HUES6 (cell line): ENCODE data around the gene MAST1.
"Not testable (repeated sequence)": the region's sequence is repeated elsewhere in the genome, so short reads cannot be mapped to it uniquely, and the experiment has no call there.

Experiments
- H3K27ac ChIP-seq: 2 replicates; pipeline ENCODE4 v1.7.0; 2013; ENCODE audit warnings: low read depth, mild to moderate bottlenecking, low read length, inconsistent platforms
- H3K27me3 ChIP-seq: 2 replicates; pipeline ENCODE4 v1.6.1; 2013; ENCODE audit warnings: low read length; ENCODE audit not compliant: control insufficient read depth, insufficient read depth
- H3K36me3 ChIP-seq: 2 replicates; pipeline ENCODE4 v1.6.1; 2013; ENCODE audit warnings: low read length; ENCODE audit not compliant: control insufficient read depth, insufficient read depth
- H3K4me1 ChIP-seq: 2 replicates; pipeline ENCODE4 v1.6.1; 2013; ENCODE audit warnings: low read length; ENCODE audit not compliant: control insufficient read depth, insufficient read depth
- H3K4me3 ChIP-seq: 2 replicates; pipeline ENCODE4 v1.5.1; 2013; ENCODE audit warnings: low read depth, low read length
- H3K9ac ChIP-seq: one replicate; pipeline ENCODE4 v1.6.1; 2013; ENCODE audit warnings: mild to moderate bottlenecking, low read length
- H3K9me3 ChIP-seq: 2 replicates; pipeline ENCODE4 v1.6.1; 2013; ENCODE audit warnings: low read depth, low read length; ENCODE audit not compliant: control insufficient read depth, insufficient read depth

The MAST1 gene

DNA sequence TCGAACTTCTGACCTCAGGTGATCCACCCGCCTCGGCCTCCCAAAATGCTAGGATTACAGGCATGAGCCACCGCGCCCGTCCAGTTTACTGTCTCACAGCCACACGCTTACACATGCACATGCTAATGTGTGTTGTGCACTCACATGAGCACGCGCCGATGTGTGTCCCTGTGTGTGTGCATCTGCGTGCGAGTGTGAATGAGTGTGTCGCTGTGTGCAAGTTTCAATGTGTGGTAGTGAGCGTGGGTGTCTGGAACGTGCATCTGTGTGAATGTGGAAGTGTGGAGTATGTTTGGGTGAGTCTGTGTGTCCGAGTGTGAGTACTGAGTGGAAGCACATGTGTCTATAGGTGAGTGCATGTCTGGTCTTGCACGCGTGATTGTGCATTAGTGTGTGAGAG lies 4.2 kb downstream of the MAST1 start:
- Histone ChIP-seq H3K27ac (no peak overlapping the region), H3K36me3 (no peaks in the 10 kb centered on the region; the same call in 1 of the 2 replicates), H3K27me3 (peaks cover 26% of the 10 kb centered on the region), H3K9me3 (no peaks in the 10 kb centered on the region), H3K9ac (no peak overlapping the region), H3K4me1 (peaks cover 19% of the 10 kb centered on the region), H3K4me3 (no peak overlapping the region)

GRCh38 chr19:12843328-12843727 lies 5.0 kb downstream of the MAST1 start:
- Histone ChIP-seq H3K27ac (no peak overlapping the region), H3K36me3 (no peaks in the 10 kb centered on the region; the same call in 1 of the 2 replicates), H3K27me3 (peaks cover 25% of the 10 kb centered on the region), H3K9me3 (no peaks in the 10 kb centered on the region), H3K4me3 (no peak overlapping the region), H3K9ac (no peak overlapping the region), H3K4me1 (peaks cover 19% of the 10 kb centered on the region)

DNA sequence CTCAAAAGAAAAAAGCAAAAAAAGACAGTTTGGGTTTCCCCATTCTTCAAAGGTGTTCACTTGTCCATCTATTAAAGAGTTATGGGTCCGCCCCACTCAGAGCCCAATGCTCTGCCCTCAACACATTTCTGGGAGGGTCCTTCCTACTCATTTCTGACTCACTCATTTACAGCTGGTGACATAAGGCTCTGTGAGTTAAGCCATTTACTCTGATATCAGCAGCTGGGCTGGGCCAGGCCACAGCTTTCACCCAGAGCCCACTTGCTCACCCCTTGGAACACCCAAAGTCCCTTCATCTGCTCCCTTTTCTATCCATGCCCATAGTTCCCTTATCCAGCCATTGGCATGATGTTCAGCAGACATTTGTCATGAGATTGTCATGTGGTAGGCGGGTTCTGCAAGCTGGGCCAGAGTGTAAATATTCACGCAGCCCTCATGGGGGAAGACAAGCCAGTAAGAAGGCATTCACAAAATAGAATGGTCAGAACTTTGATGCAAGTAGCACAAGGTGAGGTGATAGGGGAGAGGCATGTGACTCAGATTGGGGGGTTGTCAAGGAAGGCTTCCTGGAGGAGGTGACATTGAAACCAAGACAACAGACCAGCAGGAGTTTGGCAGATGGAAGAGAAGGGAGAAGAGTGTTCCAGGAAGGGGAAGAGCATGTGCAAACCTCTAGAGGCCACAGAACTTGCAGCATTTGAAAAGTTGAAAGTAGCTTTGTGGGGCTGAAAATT lies 5.9 kb downstream of the MAST1 start:
- Histone ChIP-seq H3K4me1 (peaks cover 17% of the 10 kb centered on the region), H3K9me3 (no peaks in the 10 kb centered on the region), H3K36me3 (no peaks in the 10 kb centered on the region; the same call in 1 of the 2 replicates), H3K27me3 (peaks cover 21% of the 10 kb centered on the region), H3K4me3 (no peak overlapping the region), H3K9ac (no peak overlapping the region), H3K27ac (no peak overlapping the region)

DNA sequence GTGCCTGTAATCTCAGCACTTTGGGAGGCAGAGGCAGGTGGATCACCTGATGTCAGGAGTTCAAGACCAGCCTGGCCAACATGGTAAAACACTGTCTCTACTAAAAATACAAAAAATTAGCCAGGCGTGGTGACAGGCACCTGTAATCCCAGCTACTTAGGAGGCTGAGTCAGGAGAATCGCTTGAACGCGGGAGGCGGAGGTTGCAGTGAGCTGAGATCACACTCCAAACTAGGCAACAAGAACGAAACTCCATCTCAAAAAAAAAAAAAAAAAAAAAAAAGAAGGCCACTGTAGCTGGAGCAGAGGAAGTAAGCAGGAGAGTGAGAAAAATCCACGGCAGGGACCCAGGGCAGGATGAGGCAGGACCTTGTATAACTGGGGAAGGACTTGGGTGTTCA lies 8.3 kb downstream of the MAST1 start:
- not testable (repeated sequence) for H3K4me3 ChIP-seq, H3K36me3 ChIP-seq, H3K9me3 ChIP-seq, H3K9ac ChIP-seq, H3K4me1 ChIP-seq, H3K27ac ChIP-seq
- peaks cover 12% of the 10 kb centered on the region for H3K27me3 ChIP-seq

GRCh38 chr19:12847159-12848139 lies 9.1 kb downstream of the MAST1 start:
- H3K27me3 ChIP-seq = peaks cover 12% of the 10 kb centered on the region
- no peaks in the 10 kb centered on the region for H3K9me3 ChIP-seq
- H3K4me1 ChIP-seq = peaks cover 3% of the 10 kb centered on the region; the same call in 1 of the 2 replicates
- H3K4me3 ChIP-seq = peak overlapping the region; percentile 39
- peak overlapping the region; percentile 27 for H3K9ac ChIP-seq
- no peaks in the 10 kb centered on the region; the same call in 1 of the 2 replicates for H3K36me3 ChIP-seq
- H3K27ac ChIP-seq = no peak overlapping the region

DNA sequence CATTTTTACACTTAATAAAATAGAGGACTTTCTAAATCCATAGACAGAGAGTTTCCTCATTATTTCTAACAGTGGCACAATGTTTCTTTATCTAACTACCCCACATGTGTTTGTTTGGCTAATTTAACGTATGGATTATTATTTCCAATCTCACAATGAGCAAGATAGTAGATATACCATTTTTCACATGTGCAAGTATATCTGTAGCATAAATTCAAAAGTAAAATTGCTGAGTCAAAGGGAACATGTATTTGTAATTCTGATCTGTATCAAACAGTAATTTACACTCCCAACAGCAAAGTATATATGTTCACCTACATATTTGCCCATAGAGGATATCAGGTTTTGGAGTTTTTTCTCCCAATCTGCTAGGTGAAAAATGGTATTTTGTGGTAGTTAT lies 18.3 kb downstream of the MAST1 start:
- Histone ChIP-seq H3K9ac (no peak overlapping the region), H3K4me3 (no peak overlapping the region), H3K4me1 (no peaks in the 10 kb centered on the region), H3K27me3 (no peaks in the 10 kb centered on the region), H3K27ac (no peak overlapping the region), H3K9me3 (no peaks in the 10 kb centered on the region), H3K36me3 (peaks cover 5% of the 10 kb centered on the region; the same call in 1 of the 2 replicates)

DNA sequence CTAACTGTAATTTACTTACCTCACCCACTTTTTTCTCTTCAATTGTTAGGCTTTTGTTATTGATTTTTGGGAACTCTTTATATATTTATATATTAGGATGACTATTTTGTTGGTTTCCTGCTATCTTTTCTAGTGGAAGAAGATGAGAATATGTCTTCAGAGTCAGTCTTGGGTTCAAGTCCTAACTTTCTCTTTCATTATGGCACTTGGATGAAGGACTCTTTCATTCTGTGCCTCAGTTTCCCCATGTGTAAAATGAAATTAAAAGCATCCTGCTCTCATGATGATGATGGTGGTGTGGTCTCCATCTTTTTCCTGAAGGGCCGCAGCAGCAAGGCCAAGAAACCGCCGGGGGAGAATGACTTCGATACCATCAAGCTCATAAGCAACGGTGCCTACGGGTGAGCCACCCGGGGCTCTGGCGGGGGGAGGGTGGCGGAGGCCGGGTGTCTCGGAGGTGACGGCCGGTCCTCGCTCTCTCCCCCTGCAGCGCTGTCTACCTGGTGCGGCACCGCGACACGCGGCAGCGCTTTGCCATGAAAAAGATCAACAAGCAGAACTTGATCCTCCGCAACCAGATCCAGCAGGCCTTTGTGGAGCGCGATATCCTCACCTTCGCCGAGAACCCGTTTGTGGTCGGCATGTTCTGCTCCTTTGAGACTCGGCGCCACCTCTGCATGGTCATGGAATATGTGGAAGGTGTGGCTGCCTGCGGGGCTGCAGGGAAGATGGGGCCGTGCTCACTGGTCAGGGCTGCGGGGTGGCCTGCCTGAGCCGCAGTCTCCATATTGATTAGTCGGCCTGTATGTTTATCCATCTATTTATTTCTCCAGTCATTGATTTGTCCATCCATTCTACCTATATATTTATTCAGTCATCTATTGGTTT lies 20.0 kb downstream of the MAST1 start:
- H3K9me3 ChIP-seq = no peaks in the 10 kb centered on the region
- no peak overlapping the region for H3K4me3 ChIP-seq
- no peak overlapping the region for H3K27ac ChIP-seq
- no peaks in the 10 kb centered on the region for H3K4me1 ChIP-seq
- peaks cover 5% of the 10 kb centered on the region; the same call in 1 of the 2 replicates for H3K36me3 ChIP-seq
- no peak overlapping the region for H3K9ac ChIP-seq
- H3K27me3 ChIP-seq = no peaks in the 10 kb centered on the region

GRCh38 chr19:12859546-12859945 lies 21.2 kb downstream of the MAST1 start:
- peaks cover 9% of the 10 kb centered on the region for H3K27me3 ChIP-seq
- H3K9ac ChIP-seq = no peak overlapping the region
- no peaks in the 10 kb centered on the region for H3K4me1 ChIP-seq
- H3K9me3 ChIP-seq = no peaks in the 10 kb centered on the region
- H3K27ac ChIP-seq = no peak overlapping the region
- no peak overlapping the region for H3K4me3 ChIP-seq
- H3K36me3 ChIP-seq = peaks cover 5% of the 10 kb centered on the region; the same call in 1 of the 2 replicates

DNA sequence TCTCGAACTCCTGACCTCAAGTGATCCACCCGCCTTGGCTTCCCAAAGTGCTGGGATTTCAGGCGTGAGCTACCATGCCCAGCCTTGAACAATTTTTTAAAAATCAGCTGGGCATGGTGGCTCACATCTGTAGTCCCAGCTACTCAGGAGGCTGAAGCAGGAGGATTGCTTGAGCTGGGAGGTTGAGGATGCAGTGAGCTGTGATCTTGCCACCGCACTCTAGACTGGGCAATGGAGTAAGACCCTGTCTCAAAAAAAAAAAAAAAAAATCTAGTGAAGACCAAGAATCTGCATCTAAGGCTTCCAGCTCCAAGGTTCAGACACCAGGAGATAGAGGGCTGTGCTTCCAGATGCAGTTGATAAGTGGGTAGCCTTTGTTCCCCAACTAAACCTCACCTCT lies 25.8 kb downstream of the MAST1 start:
- no peak overlapping the region for H3K9ac ChIP-seq
- H3K36me3 ChIP-seq = no peaks in the 10 kb centered on the region
- no peak overlapping the region for H3K4me3 ChIP-seq
- H3K9me3 ChIP-seq = no peaks in the 10 kb centered on the region
- peaks cover 13% of the 10 kb centered on the region for H3K27me3 ChIP-seq
- peaks cover 24% of the 10 kb centered on the region for H3K4me1 ChIP-seq
- H3K27ac ChIP-seq = no peak overlapping the region
